Measurements from ENCODE around the gene KAZALD1.

The KAZALD1 gene

GRCh38 chr10:101067356-101068083 is 5.7 kb downstream of the KAZALD1 start:
- DNase-seq = peak; percentile 84

- no peak for DNase-seq
Measured at GRCh38 chr10:101069441-101069840, 7.7 kb downstream of the KAZALD1 start.

- no peak for DNase-seq
Measured at GRCh38 chr10:101070098-101070497, 8.3 kb downstream of the KAZALD1 start.

GRCh38 chr10:101071267-101071884 is 9.6 kb downstream of the KAZALD1 start:
- peak; percentile 32 for DNase-seq

GRCh38 chr10:101071885-101072433 is 10.2 kb downstream of the KAZALD1 start:
- no peak for DNase-seq

GRCh38 chr10:101072923-101073322 is 11.1 kb downstream of the KAZALD1 start:
- DNase-seq = no peak

- DNase-seq = no peak
Measured at GRCh38 chr10:101073631-101074030, 11.8 kb downstream of the KAZALD1 start.

GRCh38 chr10:101075775-101076174 is 14.0 kb downstream of the KAZALD1 start:
- DNase-seq = no peak

- DNase-seq = no peak
Measured at GRCh38 chr10:101076630-101077029, 14.8 kb downstream of the KAZALD1 start.

- DNase-seq = no peak
Measured at GRCh38 chr10:101079874-101080273, 18.1 kb downstream of the KAZALD1 start.

GRCh38 chr10:101080933-101081931 is 19.4 kb downstream of the KAZALD1 start:
- no peak for DNase-seq

- no peak for DNase-seq
Measured at GRCh38 chr10:101085846-101086245, 24.1 kb downstream of the KAZALD1 start.

- no peak for DNase-seq
Measured at GRCh38 chr10:101087376-101087775, 25.6 kb downstream of the KAZALD1 start.

GRCh38 chr10:101087965-101088364 is 26.2 kb downstream of the KAZALD1 start:
- DNase-seq = no peak

GRCh38 chr10:101089520-101090299 is 27.9 kb downstream of the KAZALD1 start:
- no peak for DNase-seq

- DNase-seq = no peak
Measured at GRCh38 chr10:101090597-101090996, 28.8 kb downstream of the KAZALD1 start.

GRCh38 chr10:101091546-101092290 is 29.9 kb downstream of the KAZALD1 start:
- DNase-seq = no peak

GRCh38 chr10:101092881-101093354 is 31.1 kb downstream of the KAZALD1 start:
- DNase-seq = no peak

GRCh38 chr10:101094121-101094879 is 32.5 kb downstream of the KAZALD1 start:
- DNase-seq = no peak

GRCh38 chr10:101095004-101095403 is 33.2 kb downstream of the KAZALD1 start:
- no peak for DNase-seq
